Stimulated activated CD8-positive, alpha-beta memory T cell treated with anti-CD3 and anti-CD28 coated beads, Interleukin-2, amount 100 ng/mL, for 48 hours (primary cell): ENCODE measurements around the gene TXNDC12.
"Not testable (repeated sequence)": the region's sequence is repeated elsewhere in the genome, so short reads cannot be mapped to it uniquely, and the experiment has no call there.

ENCODE experiments used
- DNase-seq, 2 donors: peaks; one replicate each; pipeline ENCODE4 v3.0.0-alpha.2; 2020; ENCODE audit warnings: low read depth in 2 of 2

The TXNDC12 gene

DNA sequence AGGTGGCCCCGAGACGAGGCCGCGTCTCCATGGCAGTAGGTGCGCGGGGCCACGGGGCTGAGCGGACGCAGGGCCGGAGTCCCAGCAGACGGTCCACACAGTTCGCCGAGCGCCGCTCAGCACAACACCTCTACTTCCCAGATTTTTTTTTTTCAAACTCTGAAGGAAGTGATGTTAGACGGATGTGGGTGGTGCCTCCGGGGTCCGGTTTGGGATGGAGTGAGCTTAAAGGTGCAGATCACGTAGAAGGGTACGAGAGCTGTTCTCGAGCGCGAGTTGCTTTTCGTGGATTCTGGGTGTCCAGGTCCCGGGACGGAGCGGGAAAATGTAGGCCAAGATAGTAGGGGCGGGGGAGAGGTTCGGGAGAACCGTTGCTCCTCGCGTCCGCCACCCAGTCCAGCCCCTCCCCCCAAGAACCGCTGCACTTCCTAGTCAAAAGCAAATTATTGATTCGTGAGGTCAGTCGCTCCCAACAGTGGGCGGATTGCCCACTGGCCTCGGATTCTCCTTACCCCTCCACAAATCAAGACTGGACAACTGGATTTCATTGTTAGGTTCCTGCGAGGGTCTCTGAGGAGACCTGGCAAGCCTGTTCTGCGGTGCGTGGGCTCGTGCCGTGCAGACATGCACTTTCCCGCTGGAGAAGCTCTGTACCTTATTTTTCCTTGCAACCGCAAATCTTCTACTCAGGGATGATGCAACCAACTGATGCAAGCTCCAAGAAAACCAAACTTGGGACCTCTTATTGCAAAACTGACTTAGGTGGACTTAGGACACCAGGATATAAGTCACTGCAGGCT, at the start of gene TXNDC12:
TXNDC12 (minus strand) TSS at position 126 of the 800 bp plus-strand sequence; CDS start at position 31, 95 bp downstream.
- peak; percentile 44 to 58 for DNase-seq

DNA sequence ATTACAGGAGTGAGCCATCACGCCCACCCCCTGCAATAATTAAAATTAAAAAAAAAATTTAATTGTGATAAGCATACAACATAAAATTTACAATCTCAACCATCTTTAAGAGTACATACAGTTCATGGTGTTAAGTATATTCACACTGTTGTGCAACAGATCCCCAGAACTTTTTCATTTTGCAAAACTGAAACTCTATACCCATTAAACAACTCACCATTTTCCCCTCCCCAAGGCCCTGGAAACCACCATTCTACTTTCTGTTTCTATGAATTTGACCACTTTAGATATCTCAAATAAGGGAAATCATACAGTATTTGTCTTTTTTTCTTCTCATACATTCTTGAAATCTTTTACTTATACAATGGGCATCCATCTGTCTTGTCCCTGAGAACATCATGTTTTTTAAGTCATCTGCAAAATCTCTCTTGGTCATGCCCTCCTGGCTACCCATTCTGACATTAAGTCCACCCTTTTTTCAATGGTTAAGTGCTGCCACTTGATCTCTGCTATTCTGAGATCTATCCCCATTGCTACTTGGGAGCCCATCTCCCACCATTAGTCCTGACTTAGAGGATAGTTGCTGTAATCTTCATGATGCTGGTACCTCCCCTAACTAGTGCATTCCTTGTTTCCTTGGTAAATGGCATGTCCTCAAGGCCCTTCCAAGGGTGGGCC, 47.5 kb upstream of the TXNDC12 start:
- DNase-seq = no peak

DNA sequence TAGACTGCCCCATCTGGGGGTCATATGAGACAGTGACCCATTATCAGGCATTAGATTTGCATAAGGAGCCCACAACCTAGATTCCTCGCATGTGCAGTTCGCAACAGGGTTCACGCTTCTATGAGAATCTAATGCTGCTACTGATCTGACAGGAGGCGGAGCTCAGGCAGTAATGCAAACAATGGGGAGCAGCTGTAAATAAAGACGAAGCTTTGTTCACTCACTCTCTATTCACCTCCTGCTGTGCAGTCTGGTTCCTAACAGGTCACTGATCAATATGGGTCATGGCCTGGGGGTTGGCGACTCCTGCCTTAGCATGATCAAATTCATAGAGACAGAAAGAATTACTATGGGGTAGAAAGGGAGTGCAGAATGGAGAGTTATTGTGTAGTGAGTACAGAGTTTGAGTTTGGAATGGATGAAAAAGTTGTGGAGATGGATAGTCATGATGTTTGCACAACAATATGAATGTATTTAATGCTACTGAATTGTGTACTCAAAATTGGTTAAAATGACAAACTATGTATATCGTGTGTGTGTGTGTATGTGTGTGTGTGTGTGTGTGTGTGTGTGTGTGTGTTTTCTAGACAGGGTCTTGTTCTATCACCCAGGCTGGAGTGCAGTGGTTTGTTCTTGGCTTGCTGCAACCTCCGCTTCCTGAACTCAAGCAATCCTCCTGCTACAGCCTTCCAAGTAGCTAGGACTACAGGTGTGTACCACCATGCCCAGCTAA, 43.3 kb upstream of the TXNDC12 start:
- no peak for DNase-seq

DNA sequence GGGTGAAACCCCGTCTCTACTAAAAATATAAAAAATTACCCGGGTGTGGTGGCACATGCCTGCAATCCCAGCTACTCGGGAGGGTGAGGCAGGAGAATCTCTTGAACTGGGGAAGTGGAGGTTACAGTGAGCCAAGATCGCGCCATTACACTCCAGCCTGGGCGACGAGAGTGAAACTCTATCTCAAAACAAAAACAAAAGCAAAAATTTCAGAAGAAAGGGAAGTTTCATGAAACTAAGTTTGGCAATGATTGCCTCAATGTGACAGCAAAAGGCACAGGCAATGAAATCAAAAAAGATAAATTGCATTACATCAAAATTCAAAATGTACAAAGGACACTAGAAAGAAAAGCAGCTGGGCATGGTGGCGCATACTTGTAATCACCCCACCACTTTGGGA, 41.2 kb upstream of the TXNDC12 start:
- no peak for DNase-seq

DNA sequence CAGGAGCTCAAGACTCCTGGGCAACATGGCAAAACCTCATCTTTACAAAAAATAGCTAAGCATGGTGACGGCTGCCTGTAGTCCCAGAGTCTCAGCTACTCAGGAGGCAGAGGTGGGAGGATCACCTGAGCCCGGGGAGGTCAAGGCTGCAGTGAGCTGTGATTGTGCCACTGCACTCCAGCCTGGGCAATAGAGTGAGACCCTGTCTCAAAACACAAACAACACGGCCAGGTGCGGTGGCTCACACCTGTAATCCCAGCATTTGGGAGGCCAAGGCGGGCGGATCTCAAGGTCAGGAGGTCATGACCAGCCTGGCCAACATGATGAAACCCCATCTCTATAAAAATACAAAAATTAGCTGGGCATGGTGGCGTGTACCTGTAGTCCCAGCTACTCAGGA, 39.3 kb upstream of the TXNDC12 start:
- DNase-seq = not testable (repeated sequence)

DNA sequence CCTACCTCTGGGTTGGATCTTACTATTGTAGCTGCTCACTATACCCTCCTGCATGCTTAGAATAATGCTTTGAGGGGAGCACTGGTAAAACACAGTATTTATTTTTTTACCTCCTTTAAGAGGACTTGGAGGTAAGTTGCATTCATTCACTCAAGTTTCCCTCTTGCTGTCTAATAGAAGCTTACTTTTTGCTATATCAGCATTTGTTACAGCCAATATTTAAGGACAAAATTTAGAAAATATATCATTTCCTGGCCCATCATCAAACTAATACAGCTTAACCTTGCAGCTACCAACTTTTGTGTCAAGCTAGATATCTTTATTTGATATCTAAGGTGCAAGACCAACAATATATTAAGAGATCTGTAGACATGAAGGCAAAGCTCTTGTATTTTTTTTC, 32.9 kb upstream of the TXNDC12 start:
- DNase-seq = not testable (repeated sequence)

DNA sequence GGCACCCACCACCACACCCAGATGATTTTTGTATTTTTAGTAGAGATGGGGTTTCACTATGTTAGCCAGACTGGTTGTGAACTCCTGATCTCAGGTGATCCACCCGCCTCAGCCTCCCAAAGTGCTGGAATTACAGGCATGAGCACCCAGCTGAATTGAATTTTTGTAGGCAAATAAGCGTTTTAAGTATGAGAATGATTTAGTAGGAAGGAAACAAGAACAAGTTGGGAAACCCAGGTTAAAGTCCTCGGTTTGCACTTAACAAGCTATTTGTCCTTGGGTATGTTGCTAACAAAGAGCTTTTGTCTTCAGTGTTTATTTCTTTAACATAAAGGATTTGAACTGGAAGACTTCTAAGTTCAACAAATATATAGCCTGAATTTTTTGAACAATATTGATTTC, 25.0 kb upstream of the TXNDC12 start:
- DNase-seq = no peak

DNA sequence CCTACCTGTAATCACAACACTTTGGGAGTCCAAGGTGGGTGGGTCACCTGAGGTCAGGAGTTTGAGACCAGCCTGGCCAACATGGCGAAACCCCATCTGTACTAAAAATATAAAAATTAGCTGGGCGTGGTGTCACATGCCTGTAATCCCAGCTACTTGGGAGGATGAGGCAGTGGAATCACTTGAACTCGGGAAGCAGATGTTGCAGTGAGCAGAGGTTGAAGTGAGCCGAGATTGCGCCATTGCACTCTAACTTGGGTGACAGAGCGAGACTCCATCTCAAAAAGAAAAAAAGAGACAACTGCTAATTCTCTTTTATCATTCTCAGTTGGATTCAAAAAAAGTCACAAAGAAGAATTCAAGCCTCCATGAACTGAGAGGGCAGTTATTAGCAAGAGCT, 22.3 kb upstream of the TXNDC12 start:
- DNase-seq = not testable (repeated sequence)

DNA sequence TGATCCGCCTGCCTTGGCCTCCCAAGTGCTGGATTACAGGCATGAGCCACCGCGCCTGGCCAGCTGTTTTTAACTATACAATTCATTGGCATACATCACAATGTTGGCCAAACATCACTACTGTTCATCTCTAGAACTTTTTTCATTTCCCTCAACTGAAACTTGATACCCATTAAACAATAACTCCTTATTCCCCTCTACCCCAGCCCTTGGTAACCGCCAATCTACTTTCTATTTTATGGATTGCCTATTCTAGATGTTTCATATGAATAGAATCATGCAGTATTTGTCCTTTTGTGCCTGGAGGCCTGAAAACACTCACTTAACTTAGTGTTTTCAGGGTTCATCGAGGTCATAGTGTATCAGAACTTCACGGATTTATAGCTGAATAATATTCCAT, 17.3 kb upstream of the TXNDC12 start:
- no peak for DNase-seq

GRCh38 chr1:52070704-52071103, 15.7 kb upstream of the TXNDC12 start:
- no peak for DNase-seq

GRCh38 chr1:52063192-52063591, 8.2 kb upstream of the TXNDC12 start:
- no peak for DNase-seq

GRCh38 chr1:52060822-52061221, 5.8 kb upstream of the TXNDC12 start:
- no peak for DNase-seq

- no peak for DNase-seq
Observed at GRCh38 chr1:52059888-52060287, 4.9 kb upstream of the TXNDC12 start.

- no peak for DNase-seq
Observed at GRCh38 chr1:52059321-52059720, 4.3 kb upstream of the TXNDC12 start.

DNA sequence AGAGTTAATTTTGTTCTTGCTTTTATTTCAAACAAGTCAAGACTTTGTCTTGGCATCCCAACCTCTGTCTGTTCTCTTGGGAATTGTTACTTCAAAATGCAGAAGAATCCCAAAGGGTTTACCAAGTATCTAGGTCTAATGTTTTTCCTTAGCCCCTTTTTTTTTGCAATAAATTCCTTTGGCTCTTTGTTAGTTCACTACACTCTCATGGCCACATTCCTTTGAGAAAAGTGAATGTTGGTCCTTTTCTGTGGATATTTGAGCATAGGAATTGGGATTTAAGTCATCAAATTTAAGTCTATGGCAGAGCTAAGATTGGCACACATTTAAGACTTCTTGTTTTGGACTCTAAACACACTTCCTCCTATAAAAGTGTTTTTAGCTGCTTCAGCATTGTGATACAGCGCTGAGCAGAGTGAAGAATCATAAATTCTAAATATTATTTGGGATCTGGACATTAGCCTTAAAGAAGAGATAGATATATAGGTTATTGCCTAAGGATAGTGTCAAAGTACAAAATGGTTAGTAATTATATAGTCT, 3.0 kb upstream of the TXNDC12 start:
- DNase-seq = no peak

DNA sequence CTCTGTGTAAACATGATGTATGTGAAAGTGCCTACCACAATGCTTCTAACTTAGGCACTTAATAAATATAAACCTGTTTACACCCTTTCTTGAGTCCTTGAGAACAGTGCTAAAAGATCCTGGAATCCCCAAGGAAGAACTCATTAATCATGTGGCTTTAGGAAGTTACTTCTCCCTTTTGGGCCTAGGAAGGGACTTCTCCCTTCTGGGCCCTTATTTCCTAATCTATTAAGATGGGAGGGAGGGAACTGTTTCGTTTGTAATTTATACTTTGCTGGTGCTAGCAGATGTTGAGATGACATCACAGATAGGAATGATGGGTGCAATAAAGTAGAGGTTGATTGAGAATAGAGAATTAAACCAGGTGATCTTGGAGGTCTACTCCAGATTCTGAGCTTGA, 2.3 kb upstream of the TXNDC12 start:
- DNase-seq = no peak

DNA sequence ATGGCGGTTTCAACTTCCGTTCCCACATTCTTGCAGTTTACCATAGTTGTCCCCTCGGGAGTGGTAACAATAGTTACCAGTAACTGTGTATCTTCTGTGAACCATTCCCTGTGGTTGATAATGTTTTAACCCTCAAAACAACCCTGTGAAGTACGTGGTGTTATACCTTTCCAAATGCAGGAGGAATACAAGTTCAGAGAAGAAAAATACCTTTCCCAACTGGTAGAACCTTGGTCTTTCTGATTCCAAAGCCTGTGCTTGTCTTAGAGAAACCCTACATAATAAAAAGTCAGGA, 1.9 kb upstream of the TXNDC12 start:
- no peak for DNase-seq

DNA sequence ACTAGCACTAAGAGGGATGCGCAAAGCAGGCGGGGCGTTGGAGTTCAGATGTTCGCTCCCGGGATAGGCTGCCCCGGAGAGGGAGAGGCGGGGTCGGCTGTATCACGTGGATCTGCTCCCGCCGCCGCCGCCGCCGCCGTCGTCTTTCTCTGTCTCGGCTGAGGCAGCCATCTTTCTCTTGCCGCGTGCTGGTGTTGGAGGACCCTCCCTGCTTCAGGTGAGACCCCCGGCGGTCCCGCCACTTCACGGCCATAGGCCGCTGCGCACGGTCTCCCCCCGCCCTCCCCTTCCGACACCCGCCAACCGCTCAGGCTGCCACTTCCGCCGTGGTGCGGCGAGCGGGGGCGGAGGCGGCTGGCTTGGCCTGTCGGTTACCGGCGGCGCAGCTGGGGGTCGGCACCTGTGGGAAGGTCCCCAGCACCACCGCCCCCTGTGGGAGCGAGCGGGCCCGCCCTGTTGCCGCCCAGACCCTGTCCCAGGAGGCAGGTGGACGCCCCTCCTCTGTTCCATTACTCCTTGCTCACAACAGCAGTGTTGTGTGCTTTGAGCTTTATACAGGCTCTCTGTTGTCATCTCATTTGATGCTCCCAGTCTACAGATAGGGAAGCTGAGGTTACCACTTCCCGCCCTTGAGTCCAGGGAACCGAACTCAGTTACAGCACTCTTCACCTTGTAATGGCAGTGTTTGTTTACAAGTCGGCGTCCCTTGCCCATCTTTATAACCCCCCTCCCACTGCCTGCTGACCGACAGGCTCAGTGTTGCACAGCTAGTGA, 1.4 kb upstream of the TXNDC12 start, which contains the start of gene BTF3L4:
BTF3L4 (plus strand) TSS at position 133 of the 774 bp plus-strand sequence. CDS start 3,553 bp downstream, outside the sequence.
- peak; percentile 86 to 91 for DNase-seq

DNA sequence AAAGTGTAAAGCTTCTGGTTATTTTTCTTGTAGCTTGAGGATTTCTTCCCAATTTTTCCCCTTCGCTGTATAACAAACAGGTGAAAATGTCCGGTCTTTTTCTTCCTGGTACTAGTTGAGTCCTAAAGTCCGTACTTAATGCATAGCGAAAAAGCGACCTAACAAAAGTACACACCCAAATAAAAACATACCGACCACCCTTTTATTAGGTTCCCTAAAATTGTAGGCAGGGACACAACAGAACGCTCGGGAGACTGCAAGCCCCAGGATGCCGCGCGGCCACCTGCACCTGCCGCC, 823 bp upstream of the TXNDC12 start:
- no peak for DNase-seq

- DNase-seq = no peak
Observed at GRCh38 chr1:52054496-52055065, 410 bp downstream of the TXNDC12 start.

DNA sequence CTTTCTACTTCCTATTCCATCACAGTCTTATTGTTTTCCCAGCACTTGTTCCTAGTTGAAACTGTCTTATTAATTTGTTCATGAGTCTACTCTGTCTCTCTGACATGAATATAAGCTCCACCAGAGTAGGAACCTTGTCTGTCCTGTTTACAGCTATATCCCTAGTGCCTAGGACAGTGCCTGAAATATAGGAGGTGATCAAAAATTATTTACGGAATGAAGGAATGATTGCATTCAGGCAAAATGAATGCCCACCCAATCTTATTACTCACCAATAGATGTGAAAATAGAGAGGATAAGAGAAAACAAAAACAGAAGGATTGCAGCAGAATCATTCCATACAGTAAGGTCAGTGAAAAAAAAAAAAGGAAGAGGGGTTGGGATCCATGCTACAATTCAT, 1.1 kb downstream of the TXNDC12 start:
- no peak for DNase-seq
